ENCODE results near the gene NUDT3.
"Not testable (repeated sequence)": the region's sequence is repeated elsewhere in the genome, so short reads cannot be mapped to it uniquely, and the experiment has no call there.

The NUDT3 gene

DNA sequence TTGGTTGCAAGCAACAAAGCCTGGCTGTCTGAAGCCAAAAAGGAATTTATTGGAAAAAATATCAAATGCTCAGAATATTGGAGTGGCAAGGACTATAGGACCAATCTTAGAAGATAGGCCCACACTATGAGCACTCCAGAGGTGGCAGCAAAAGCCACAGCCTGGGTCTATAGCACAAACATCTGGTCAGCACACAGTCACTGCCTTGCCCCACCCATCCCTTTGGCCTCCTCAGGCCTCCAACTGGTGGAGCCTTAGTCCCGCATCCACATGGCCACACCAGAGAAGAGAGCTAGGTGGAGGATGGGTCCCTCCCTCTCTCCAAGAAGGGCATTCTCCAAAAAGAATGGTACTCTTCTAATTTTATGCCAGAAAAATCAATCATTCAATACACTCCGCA, 14.0 kb downstream of the NUDT3 start:
- DNase-seq (ENCODE audit: low read depth), result peak; percentile 55
- no peak overlapping the region for H3K4me3 ChIP-seq (ENCODE audit: control insufficient read depth, low read depth, low read length)
- TF ChIP-seq, protein P1, sequence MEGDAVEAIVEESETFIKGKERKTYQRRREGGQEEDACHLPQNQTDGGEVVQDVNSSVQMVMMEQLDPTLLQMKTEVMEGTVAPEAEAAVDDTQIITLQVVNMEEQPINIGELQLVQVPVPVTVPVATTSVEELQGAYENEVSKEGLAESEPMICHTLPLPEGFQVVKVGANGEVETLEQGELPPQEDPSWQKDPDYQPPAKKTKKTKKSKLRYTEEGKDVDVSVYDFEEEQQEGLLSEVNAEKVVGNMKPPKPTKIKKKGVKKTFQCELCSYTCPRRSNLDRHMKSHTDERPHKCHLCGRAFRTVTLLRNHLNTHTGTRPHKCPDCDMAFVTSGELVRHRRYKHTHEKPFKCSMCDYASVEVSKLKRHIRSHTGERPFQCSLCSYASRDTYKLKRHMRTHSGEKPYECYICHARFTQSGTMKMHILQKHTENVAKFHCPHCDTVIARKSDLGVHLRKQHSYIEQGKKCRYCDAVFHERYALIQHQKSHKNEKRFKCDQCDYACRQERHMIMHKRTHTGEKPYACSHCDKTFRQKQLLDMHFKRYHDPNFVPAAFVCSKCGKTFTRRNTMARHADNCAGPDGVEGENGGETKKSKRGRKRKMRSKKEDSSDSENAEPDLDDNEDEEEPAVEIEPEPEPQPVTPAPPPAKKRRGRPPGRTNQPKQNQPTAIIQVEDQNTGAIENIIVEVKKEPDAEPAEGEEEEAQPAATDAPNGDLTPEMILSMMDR (conservative IDR thresholded peaks at IDR 0.05; ENCODE audit: control insufficient read depth, insufficient read depth, low read depth, low read length), result no peak

DNA sequence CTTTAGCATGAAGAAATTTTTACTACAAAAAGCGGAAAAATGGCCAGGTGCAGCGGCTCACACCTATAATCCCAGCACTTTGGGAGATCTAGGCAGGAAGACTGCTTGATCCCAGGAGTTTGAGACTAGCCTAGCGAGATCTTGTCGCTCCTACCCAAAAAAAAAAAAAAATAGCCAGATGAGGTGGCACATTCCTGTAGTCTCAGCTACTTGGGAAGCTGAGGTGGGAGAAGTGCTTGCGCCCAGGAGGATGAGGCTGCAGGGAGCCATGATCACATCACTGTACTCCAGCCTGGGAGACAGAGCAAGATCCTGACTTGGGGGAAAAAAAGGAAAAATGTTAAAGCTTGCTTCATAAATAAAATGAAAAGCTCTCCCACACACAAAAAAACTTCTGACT, 14.5 kb downstream of the NUDT3 start:
- no peak for DNase-seq (ENCODE audit: low read depth)
- TF ChIP-seq, protein P1 (conservative IDR thresholded peaks at IDR 0.05; ENCODE audit: control insufficient read depth, insufficient read depth, low read depth, low read length), result no peak

DNA sequence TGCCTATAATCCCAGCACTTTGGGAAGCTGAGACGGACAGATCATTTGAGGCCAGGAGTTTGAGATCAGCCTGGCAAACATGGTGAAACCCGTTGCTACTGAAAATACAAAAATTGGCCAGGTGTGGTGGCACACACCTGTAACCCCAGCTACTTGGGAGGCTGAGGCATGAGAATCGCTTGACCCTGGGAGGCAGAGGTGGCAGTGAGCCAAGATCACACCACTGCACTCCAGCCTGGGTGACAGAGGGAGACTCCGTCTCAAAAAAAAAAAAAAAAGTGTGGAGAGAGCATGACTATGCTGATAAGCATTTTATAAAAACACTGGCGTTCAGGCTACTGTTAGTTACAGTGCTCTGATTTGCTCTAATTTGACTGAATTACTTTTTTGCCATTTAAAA, 14.9 kb downstream of the NUDT3 start:
- H3K4me3 ChIP-seq (ENCODE audit: control insufficient read depth, low read depth, low read length); DNase-seq (ENCODE audit: low read depth): not testable (repeated sequence)

More for the DNA sequence above, 14.5 kb downstream of the NUDT3 start:
- no peak overlapping the region for H3K4me3 ChIP-seq (ENCODE audit: control insufficient read depth, low read depth, low read length)

DNA sequence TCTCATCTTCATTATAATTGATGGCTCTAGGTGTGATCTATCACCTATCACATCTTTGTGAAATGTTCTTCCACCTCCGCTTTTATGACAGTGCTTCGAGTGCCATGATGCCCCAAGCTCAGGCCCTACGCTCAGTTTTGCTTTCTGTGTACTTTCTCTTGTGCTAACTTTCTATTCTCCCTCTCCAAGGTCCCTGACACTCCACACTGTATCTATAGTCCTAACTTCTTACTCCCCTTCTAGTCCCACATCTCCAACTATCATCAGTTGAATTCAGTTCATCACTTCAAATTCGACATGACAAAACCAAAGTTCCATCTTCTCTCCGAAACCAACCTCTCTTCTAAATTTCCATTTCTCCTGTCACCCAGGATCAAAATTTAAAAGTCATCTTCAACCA, 16.6 kb downstream of the NUDT3 start:
- no peak overlapping the region for H3K4me3 ChIP-seq (ENCODE audit: control insufficient read depth, low read depth, low read length)
- DNase-seq (ENCODE audit: low read depth), result no peak
- TF ChIP-seq, protein P1 (conservative IDR thresholded peaks at IDR 0.05; ENCODE audit: control insufficient read depth, insufficient read depth, low read depth, low read length), result no peak

DNA sequence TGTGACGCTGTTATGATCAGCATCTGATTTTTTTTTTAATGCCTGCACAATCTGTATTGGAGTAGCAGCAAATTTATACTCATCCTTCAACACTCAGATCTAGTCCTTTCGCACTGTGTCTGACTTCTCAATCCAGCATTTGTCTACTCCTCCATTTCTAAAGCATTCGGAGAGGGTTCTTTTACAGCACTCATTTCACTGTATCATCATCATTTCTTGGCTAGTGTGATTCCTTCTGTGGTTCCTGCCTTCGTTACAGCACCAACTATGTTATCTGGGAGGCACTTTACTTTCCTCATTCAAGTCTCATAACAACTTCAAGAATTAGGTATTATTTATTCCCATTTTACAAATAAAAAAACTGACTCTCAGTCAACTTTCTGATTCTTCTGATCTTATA, 18.0 kb downstream of the NUDT3 start:
- TF ChIP-seq, protein P1 (conservative IDR thresholded peaks at IDR 0.05; ENCODE audit: control insufficient read depth, insufficient read depth, low read depth, low read length), result no peak
- DNase-seq (ENCODE audit: low read depth), result no peak
- no peak overlapping the region for H3K4me3 ChIP-seq (ENCODE audit: control insufficient read depth, low read depth, low read length)

DNA sequence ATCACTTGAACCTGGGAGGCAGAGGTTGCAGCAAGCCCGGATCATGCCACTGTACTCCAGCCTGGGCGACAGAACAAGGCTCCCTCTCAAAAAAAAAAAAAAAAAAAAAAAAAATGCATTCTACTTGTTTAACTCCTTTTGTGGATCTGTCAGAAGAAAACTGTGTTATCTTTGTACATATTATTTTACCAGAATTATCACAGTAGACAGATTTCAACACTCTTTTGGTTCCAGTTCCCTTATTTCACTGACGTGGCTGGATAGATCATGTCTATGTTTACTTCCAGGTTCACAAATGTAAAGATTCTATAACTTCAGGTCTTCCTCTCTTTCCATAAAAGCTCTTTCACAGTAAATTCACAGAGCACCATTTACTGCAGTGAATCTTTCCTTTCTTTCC, 18.4 kb downstream of the NUDT3 start:
- TF ChIP-seq, protein P1 (conservative IDR thresholded peaks at IDR 0.05; ENCODE audit: control insufficient read depth, insufficient read depth, low read depth, low read length), result no peak
- H3K4me3 ChIP-seq (ENCODE audit: control insufficient read depth, low read depth, low read length), result no peak overlapping the region
- no peak for DNase-seq (ENCODE audit: low read depth)

DNA sequence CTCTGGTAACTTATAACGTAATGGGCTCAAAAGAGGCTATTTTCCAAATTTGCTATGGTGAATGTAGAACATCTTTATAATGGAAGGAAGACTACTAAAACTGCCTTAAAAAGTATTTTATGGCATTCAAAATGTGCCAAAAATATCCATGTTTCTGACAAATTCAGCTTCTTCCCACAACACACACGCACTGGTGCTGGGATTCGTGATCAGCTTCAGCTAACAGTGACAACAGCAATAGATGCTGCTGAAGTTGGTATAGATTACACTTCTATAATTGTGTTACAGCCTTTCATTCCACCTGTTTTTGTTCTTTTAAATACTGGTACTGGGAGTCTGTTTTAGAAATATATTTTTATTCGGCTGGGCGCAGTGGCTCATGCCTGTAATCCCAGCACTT, 19.0 kb downstream of the NUDT3 start:
- DNase-seq (ENCODE audit: low read depth), result no peak
- H3K4me3 ChIP-seq (ENCODE audit: control insufficient read depth, low read depth, low read length), result no peak overlapping the region
- TF ChIP-seq, protein P1 (conservative IDR thresholded peaks at IDR 0.05; ENCODE audit: control insufficient read depth, insufficient read depth, low read depth, low read length), result no peak

DNA sequence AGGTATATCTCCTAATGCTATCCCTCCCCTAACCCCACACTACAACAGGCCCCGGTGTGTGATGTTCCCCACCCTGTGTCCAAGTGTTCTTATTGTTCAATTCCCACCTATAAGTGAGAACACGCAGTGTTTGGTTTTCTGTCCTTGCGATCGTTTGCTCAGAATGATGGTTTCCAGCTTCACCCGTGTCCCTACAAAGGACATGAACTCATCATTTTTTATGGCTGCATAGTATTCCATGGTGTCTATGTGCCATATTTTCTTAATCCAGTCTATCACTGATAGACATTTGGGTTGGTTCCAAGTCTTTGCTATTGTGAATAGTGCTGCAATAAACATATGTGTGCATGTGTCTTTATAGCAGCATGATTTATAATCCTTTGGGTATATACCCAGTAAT, 20.6 kb downstream of the NUDT3 start:
- DNase-seq (ENCODE audit: low read depth); H3K4me3 ChIP-seq (ENCODE audit: control insufficient read depth, low read depth, low read length): not testable (repeated sequence)
